SHP77 treated with DMSO at 0.1 percent for 48 hours (cell line): ENCODE measurements around the gene CD274.

Experiments
- DNase-seq: peaks from one replicate; lab custom pipeline; 2025; lab: John Stamatoyannopoulos, UW

CD274 gene

DNA sequence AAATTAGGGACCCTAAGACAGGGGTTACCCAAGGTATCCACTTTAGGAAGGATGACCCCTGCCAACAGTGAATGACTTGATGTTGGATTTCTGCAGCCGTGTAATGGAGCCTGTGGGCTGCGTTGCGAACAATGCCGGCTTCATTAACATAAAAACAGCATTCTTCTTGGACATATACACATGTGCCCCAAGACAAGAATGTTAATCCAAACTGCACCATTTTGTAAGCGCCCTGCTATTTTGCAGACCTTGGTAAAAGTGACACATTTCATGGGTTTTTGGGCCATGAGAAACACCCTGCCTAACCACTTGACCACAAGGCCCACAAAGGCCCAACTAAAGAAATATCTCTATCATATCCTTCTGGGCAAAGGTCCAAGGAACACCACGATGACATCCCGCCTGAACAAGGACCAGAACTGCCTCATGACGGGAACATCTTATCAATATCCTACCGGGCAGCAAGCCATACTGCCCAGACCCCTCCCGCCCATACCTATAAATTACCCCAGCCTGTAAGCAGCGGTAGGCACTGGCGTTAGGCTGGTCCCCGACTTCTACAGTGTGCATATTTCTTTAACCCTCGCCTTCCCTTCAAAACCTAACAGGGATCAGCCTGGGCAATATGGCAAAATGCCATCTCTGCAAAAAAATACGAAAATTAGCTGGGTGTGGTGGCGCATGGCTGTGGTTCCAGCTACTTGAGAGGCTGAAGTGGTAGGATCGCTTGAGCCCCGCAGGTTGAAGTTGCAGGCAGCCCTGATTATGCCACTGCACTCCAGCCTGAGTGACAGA lies 50.3 kb downstream of the CD274 start:
- DNase-seq = no peak

DNA sequence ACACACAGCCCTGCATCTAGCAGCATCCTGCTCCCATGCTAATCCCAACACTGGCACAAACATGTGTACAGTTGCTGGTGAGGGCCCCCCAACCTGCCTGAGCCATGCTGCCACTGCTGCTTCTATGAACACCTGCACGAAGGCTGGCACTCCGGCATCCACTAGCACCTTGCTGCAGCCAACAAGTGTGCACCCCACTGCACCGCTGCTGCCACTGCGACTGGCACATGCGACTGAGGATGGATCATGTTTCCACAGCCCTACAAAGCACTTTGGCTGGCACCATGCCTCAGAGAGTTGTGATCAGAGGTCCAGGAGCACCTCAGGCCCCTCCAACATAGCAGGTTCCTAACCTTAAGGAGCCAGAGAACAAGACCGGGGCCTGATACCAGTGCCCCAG lies 52.2 kb downstream of the CD274 start:
- DNase-seq = no peak

DNA sequence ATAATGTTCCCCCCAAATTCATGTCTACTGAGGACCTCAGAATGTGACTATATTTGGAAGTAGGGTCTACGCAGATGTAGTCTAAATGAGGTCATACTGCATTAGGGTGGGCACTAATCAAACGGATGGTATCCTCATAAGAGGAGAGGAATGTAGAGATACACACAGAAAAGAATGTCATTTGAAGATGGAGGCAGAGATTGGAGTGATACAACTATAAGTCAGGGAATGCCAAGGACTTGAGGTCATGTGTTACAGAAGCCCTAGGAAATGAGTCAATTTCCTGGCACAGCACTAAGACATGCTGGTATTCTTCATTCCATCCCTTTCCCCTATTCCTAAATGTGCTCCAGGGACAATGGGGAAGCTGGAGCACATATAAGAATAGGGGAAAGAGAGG lies 59.2 kb downstream of the CD274 start:
- DNase-seq = no peak

DNA sequence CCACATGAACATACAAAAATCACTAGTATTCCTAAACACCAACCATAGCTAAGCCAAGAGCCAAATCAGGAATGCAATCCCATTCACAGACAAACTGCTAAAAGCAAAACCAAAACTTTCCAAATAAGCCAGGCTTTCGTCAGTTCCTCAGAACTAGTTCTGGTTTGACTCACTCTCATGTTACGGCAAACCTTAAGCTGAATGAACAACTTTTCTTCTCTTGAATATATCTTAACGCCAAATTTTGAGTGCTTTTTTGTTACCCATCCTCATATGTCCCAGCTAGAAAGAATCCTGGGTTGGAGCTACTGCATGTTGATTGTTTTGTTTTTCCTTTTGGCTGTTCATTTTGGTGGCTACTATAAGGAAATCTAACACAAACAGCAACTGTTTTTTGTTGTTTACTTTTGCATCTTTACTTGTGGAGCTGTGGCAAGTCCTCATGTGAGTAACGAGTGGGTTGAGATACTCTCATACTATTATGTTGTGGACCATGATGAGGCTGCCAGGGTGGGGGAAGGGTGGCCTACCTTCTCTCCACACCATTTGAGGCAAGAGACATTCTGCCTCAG lies 60.1 kb downstream of the CD274 start, which contains the start of gene PDCD1LG2:
Gene PDCD1LG2, plus strand, starts transcription at position 172 of the 572 bp plus-strand sequence. CDS start 12,016 bp downstream, outside the sequence.
- DNase-seq = no peak

DNA sequence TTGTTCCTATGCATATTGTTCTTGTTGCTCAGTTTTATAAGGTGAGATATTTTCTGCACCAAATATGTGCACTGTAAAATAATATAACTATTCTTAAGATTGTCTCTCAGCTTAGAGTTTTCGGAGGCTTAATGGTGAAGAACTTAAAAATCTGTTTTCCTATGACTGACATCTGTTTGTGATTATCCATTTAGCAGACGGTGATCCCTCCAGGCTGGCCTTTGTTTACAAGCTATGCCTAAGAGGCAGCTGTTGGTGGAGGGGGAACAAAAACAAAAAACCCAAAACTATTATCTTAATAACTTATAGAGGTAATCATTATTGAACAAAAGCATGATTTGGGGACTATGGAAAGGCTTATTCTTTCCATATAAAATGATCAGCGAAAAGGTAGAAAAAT lies 60.6 kb downstream of the CD274 start:
- DNase-seq = no peak

DNA sequence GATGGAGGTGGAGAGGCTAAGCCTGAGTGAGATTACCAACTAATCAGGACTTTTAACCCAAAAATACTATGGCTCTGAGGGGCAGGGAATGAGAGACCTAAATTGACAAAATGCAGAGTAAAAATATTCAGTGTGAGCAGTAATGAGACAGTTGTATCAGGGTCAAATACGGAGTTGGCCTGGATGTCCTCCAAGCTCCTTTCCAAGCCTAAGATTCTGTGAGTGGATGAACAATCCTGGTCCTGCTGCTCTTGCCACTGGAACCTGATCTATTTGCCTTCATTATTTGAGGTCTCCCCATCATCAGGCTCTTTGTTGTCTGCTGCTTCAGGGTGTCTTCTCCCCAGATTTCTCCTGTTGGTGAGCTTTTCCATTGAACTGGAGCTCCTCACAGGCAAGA lies 61.1 kb downstream of the CD274 start:
- no peak for DNase-seq

DNA sequence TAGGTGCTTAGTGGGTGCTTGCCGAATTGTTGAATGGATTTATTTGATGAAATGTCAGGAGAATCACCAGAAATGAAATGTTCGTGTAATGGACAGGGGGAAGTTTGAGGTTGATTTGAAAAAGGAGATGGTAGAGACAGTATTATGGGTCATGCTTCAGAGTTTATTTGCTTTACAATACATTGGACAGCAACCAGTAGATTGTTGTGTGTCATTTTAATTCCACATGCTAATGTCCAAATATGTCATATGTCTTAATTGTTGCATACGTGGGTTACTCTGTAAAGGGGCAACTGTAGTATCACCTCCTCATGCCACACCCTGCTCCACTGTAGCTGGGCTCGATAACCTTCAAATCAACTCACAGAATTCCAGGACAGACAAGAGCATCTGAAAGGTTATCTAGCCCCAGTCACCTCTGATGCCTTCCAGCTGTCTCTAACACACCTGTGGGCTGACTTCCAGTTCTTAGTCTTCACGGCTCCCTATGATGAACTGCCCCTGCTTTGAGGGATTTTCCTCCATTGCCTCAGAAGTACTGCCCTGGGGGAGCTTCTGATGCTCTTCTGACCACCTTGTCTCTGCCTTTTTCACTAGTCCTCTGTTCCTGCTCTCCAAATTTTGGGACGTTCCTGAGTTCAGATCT lies 61.7 kb downstream of the CD274 start:
- no peak for DNase-seq

DNA sequence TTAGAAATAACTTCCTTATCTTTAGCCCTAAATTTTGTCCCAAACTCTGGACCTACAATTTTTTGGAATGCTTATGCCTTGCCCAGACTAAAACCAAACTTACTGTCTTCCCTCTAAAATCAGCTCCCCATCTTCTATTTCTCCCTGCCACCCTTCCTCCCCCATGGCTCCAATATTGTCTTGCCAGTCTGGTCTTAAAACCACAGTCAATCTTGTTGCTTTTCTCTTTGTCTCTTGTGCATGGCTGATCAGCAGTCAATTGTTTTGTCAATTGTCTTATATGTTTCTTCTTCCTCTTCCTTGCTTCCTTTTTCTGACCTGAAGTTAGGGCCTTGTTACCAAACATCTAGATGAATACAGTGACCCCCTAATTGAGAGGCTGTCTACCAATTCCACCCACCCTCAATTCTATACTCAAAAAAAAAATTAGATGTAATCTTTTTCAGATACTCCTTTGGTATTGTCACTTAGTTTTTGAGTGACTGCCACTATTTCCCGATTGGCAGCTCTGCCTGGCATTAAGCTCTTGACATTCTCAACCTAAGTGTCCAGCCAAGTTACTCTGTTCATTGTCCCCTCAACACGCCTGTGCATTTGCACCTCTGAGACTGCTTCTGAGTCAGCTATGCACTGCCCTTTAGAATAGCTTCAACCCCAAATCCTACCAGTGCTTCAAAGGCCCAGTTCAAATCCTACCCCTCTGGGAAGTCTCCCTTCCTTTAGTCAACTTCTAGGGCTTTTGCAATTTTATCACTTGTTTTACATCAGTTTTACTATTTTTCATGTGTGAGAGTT lies 62.5 kb downstream of the CD274 start:
- no peak for DNase-seq

DNA sequence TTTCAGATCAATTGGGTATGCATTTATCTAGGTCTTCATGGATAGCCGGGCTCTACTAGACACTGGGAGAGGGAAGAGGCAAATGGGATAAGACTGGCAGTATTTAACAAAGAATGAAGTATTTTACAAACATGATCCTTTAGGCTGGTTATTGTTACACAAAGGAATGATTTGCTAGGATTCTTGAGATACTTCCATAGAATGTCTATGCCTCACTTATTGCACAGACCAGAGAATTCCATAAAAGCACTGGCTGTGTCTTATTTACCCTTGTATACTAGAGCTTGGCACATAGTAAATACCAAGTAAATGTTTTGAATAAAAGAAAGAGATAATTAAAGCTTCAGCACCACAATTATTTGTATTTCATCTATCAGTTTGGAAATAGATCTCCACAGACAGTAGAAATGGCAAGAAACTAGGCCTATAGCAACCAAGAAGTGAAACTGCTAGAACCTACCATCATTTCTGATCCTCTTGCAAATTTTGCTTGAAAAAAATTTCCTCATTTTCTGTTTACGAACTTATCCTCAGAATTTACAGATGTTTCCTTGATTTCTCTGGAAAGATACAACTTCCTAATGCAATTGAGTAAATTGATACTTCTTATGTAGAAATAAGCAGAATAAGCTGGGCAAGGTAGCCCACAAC lies 63.7 kb downstream of the CD274 start:
- DNase-seq = no peak

DNA sequence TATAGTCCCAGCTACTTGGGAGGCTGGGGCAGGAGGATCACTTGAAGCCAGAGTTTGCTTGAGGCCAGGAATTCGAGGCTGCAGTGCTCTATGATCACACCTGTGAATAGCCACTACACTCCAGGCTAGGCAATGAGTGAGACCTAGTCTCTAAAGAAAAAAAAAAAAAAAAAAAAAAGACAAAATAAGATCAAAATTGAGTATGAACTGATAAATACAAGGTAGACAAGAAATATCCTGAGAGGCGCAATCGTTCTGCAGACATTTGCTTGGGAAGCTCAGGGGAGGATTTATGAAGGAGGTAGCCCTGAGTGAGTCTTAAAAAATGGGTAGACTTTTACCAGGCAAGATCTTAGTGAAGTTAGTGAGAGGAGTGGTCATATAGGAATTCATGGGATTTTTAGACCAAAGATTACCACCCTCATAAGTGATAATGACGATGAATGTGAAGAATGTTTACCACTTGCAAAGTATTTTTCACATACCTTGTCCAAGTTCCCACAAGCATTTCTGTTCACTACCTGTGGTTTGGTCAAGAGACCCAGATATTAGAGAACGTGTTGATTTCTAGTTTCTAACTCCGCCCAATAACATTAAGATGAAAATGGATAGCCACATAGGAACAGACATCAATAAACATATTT lies 64.4 kb downstream of the CD274 start:
- DNase-seq = no peak

DNA sequence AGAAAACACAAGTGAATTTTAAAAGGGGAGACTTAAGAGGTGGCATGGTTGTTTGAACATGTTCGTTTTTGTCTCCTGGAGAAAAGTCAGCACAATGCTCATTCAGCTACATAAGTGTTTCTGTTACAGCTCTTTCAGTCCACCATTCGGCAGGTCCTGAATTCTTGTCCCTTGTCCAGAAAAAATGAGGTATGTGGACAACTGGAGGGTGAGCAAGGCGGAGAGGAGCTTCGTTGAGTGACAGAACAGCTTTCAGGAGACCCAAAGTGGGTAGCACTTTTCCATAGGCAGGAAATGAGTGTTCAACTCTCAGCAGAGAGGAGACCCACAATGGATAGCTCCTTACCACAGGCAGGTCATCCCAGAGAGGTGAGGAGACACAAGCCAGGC lies 64.9 kb downstream of the CD274 start:
- DNase-seq = no peak

DNA sequence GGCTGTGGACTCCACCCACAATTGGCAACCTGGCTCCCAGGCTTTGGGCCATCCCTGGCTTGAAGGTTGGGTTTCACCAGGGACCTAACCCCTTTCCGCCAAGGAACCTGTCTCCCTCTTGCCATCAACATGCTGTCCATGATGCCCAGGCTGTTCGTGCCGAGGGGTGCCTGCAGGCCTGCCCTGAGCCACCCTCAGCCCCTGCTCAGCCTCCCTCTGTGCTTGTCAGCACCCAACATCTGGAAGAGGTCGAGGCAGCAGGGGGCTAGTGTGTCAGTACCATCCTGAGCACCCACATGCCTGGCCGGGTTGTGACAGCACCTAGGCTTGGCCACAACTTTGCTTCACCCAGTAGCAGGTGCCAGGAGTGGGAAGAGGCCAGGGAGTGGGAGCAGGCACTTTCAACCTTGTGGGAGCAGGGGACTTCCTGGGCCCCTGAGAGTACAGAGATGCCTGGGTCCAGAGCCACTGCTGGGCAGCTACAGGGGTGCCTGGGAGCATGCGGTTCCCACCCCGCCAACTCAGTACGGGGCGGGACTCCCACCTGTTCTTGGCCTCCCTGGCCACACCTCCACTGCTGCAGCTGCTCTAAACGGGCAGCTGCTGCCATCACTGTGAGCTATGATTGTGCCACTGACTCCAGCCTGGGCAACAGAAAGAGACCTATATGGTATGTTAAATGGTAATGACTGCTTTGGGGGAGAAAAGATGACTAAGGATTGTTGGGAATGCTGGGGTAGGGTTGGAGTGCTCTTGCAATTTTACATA lies 66.3 kb downstream of the CD274 start:
- no peak for DNase-seq

DNA sequence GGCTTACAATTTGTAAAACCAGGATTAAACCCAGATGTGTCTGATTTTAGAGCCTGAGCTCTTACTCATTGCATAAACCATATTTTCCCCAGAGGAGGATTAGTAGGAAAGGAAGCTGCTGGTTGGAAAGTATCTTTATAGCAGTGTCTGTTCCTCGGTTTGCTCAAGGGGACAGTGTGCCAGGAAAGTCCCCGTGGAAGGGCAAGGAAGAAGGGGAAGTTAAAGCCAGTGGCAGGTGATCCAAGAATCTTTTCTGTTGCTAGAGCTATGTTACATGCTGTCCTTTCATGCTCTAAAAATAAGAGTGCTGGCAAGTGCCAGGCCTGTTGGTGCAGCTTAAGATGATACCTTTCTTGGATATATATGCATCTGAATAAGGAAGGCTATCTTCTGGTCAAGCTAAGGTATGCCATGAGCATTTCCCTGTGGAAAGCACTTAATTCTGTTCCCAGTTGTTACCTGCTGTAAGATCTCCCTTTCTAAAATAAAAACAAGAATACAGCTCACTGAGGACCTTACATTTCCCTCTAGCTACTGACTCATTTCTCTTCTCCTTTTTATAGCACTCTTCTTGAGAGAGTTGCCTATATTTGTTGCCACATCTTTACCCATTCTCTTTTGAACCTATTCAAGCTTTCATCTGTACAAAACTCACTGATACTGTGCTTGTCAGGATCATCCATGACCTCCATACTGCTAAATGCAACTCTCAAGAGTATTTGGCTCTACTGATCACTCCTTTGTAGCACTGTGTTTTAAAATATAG lies 68.0 kb downstream of the CD274 start:
- no peak for DNase-seq

DNA sequence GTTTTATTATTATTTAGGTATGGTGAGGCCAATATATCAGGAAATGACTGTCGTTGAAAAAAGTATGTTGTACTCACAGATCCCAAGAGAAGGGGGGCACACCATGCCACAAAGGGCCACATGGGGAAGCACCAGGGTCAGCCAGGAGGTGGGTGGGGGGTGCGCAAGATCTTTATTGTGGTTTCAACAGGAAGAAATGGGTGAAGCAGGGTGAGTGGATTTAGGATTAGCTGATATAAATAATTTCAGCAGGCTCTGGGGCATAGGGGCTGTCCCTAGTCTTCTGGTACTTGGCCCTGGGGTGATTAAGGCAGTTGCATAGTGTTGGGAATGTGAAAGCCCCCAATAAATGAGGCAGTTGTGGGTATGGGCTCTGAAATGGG lies 68.6 kb downstream of the CD274 start:
- no peak for DNase-seq
